ENCODE results near the gene MBD2. TPM values are rescaled to one million over a fixed set of nuclear protein-coding genes. Genes with fewer than 3 reads are reported as not detected.

The MBD2 gene, protein sequence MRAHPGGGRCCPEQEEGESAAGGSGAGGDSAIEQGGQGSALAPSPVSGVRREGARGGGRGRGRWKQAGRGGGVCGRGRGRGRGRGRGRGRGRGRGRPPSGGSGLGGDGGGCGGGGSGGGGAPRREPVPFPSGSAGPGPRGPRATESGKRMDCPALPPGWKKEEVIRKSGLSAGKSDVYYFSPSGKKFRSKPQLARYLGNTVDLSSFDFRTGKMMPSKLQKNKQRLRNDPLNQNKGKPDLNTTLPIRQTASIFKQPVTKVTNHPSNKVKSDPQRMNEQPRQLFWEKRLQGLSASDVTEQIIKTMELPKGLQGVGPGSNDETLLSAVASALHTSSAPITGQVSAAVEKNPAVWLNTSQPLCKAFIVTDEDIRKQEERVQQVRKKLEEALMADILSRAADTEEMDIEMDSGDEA
- total RNA-seq (132 TPM), polyA plus RNA-seq (10 to 100 TPM in 3 of 4 donors, 1 to 10 TPM in 1; 8.4 to 26.8 (median 18.5) TPM)

DNA sequence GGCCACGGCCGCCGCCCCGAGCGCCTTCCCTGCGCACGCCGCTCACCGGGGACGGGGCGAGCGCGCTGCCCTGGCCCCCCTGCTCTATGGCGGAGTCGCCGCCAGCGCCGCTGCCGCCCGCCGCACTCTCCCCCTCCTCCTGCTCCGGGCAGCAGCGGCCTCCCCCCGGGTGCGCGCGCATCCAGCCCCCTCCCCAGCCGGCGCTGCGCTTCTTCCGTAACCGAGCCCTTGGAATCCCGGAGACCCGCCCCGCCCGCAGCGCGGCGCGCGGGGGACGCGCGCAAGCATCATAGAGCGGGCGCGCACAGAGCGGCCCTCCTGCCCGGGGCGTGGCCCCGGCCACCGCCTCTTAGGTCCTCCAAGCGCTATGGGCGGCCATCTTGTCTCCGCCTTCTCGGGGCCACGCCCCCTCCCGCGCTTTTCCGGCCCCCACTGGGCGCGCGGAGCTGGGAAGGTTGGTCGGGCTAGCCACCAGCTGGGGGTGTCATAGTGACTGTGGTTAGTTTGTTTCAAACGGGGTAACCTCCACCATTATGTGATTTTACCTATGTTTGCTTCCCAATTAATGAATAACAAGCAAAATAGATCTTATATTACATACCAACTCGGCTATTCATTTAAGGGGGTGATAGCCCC lies at the start of gene MBD2:
Gene MBD2, minus strand, starts transcription at position 291 of the 636 bp plus-strand sequence. Its CDS starts 110 bp downstream, at position 181.
- Histone ChIP-seq H3K4me1 (ENCODE audit: control insufficient read depth, insufficient read depth, low read length, poor library complexity, severe bottlenecking) (peaks cover 42% of the 10 kb centered on the region), H3K4me3 (ENCODE audit: low read depth, low read length) (peak within 1 kb of the TSS; percentile 80), H3K27ac (ENCODE audit: insufficient read depth, low read length, poor library complexity, severe bottlenecking) (peak within 1 kb of the TSS; percentile 86), H3K27me3 (ENCODE audit: control insufficient read depth, insufficient read depth, low read length) (no peaks in the 10 kb centered on the region), H3K36me3 (ENCODE audit: control insufficient read depth, insufficient read depth, low read length) (no peaks in the 10 kb centered on the region), H3K9me3 (ENCODE audit: control insufficient read depth in 2 of 2, low read length in 2 of 2) (no peaks in the 10 kb centered on the region)
- ATAC-seq (ENCODE audit: low read depth in 2 of 2): peak; percentile 92 to 95
- Mint-ChIP-seq H3K4me3 (peak within 1 kb of the TSS; percentile 89 to 99 (median 94)), H3K27ac (peak within 1 kb of the TSS; percentile 88 to 96 (median 96)), H3K36me3 (peaks cover 5% of the 10 kb centered on the region), H3K4me1 (peaks cover 19 to 48% (median 38%) of the 10 kb centered on the region in 4 donors), H3K27me3 (peaks cover 4% of the 10 kb centered on the region), H3K9me3 (no peaks in the 10 kb centered on the region)
- peak; percentile 91 to 96 (median 92) for DNase-seq

DNA sequence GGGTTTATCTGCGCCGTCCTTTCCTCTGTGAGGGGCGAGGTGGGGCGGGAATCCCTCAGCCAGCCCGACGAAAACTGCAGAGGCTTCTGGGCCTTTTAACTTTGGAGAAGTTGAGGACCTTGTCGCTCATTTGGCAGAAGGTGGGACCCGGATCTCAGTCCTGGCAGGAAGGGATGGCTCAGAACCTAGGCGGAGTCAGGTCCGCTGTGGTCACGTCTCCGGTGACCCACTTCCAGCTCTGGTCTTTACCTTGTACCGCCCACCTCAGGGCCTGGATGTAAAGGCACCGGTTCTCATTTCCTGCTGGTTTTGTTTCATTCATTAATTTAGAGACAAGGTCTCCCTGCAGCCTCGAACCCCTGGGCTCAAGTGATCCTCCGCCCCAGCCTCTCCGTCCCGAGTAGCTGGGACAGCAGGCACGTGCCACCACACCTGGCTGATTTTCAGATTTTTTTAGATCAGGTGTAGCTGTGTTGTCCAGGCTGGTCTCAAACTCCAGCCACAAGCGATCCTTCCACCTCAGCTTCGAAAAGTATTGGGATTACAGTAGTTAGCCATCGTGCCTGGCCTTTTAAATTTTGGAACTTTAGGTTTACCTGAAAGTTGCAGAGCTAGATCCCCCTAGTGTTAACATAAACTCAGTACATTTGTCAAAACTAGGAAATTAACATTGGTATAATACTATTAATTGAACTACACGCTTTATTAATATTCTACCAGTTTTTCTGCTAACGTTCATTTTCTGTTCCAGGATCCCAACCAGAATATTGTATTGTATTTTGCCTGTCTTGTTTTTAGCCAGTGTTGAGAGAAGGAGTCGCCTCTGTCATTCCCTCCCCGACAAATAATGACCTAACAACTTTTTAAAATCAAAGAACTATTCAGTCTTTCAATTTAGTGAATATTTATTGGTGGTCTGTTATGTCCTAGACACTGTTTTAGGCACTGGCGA lies 45.7 kb upstream of the MBD2 start:
- Mint-ChIP-seq H3K9me3 (no peaks in the 10 kb centered on the region), H3K27ac (peak overlapping the region; percentile 89 to 98 (median 90)), H3K27me3 (peaks cover 5% of the 10 kb centered on the region), H3K36me3 (peaks cover 6% of the 10 kb centered on the region), H3K4me3 (peak overlapping the region; percentile 90 to 96 (median 92)), H3K4me1 (peaks cover 20 to 32% (median 23%) of the 10 kb centered on the region in 4 donors)
- Histone ChIP-seq H3K27ac (ENCODE audit: insufficient read depth, low read length, poor library complexity, severe bottlenecking) (peak overlapping the region; percentile 89), H3K36me3 (ENCODE audit: control insufficient read depth, insufficient read depth, low read length) (peaks cover 3% of the 10 kb centered on the region), H3K9me3 (ENCODE audit: control insufficient read depth in 2 of 2, low read length in 2 of 2) (no peaks in the 10 kb centered on the region), H3K27me3 (ENCODE audit: control insufficient read depth, insufficient read depth, low read length) (no peaks in the 10 kb centered on the region), H3K4me3 (ENCODE audit: low read depth, low read length) (peak overlapping the region; percentile 83), H3K4me1 (ENCODE audit: control insufficient read depth, insufficient read depth, low read length, poor library complexity, severe bottlenecking) (peaks cover 19% of the 10 kb centered on the region)
- DNase-seq: peak; percentile 40 to 78 (median 49)
- peak; percentile 10 to 32 for ATAC-seq (ENCODE audit: low read depth in 2 of 2)

DNA sequence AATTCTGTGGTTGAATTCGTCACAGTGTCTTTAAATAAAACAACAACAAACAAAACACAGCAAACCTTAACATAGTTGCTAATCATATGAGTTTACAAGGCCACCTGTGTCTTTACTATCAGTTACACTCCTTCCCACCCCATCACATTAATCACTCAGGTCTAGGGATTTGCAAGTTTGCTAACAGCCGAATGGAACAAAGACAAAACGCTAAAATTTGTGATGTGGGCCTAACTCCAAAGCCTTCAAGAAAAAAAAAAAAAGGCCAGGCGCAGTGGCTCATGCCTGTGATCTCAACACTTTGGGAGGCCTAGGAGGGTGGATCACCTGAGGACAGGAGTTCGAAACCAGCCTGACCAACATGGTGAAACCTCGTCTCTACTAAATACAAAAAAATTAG lies 44.3 kb upstream of the MBD2 start:
- H3K9me3 Mint-ChIP-seq: no peaks in the 10 kb centered on the region
- DNase-seq (peak in 1 of 3 donors; percentile 24), ATAC-seq (ENCODE audit: low read depth in 2 of 2) (no peak)
- peaks cover 21 to 41% (median 32%) of the 10 kb centered on the region in 4 donors for H3K4me1 Mint-ChIP-seq
- peak overlapping the region; percentile 98 to 99 (median 98) for H3K27ac Mint-ChIP-seq
- no peaks in the 10 kb centered on the region for H3K27me3 ChIP-seq (ENCODE audit: control insufficient read depth, insufficient read depth, low read length)
- H3K9me3 ChIP-seq (ENCODE audit: control insufficient read depth in 2 of 2, low read length in 2 of 2): no peaks in the 10 kb centered on the region
- H3K27ac ChIP-seq (ENCODE audit: insufficient read depth, low read length, poor library complexity, severe bottlenecking): peak overlapping the region; percentile 89
- peak overlapping the region; percentile 90 to 96 (median 92) for H3K4me3 Mint-ChIP-seq
- peak overlapping the region; percentile 66 for H3K4me3 ChIP-seq (ENCODE audit: low read depth, low read length)
- H3K36me3 Mint-ChIP-seq: no peaks in the 10 kb centered on the region
- H3K4me1 ChIP-seq (ENCODE audit: control insufficient read depth, insufficient read depth, low read length, poor library complexity, severe bottlenecking): peaks cover 31% of the 10 kb centered on the region
- peaks cover 5% of the 10 kb centered on the region for H3K27me3 Mint-ChIP-seq
- H3K36me3 ChIP-seq (ENCODE audit: control insufficient read depth, insufficient read depth, low read length): no peaks in the 10 kb centered on the region

DNA sequence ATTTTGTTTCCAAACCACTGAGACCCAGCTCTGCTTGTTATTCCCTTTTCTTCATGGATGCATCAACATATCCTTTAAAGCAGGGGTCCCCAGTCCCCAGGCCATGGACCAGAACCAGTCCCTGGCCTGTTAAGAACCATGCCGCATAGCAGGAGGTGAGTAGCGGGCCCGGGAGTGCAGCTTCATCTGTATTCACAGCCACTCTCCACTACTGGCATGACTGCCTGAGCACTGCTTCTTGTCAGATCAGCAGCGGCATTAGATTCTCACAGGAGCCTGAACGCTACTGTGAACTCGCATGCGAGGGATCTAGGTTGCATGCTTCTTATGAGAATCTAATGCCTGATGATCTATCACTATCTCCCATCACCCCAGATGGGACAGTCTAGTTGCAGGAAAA lies 43.2 kb upstream of the MBD2 start:
- no peak overlapping the region for H3K4me3 Mint-ChIP-seq

DNA sequence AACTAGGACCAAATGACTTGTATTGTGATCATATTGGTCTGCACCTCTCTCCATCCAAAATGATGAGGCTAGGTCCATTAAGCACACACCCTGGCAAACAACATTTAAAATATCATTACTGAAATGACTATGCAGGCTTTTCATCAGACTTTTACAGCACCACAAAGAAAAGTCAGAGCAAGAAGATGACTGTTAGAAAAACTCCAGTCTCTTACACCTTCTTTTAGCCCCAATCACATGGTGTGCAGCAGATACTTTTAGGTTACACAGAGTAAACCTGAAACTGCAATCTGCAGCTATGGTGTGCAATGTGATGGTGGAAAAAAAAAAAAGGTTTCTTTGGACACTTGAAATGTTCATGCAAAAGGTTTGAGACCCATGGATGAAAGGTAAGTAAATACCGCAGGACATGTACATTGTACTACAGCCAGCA lies 39.5 kb upstream of the MBD2 start:
- Mint-ChIP-seq H3K4me1 (peaks cover 23 to 51% (median 35%) of the 10 kb centered on the region in 4 donors), H3K9me3 (no peaks in the 10 kb centered on the region), H3K4me3 (peak overlapping the region; percentile 29 to 78 (median 74)), H3K27me3 (no peaks in the 10 kb centered on the region), H3K27ac (peak overlapping the region; percentile 10 to 87 (median 48)), H3K36me3 (no peaks in the 10 kb centered on the region)
- ATAC-seq (ENCODE audit: low read depth in 2 of 2) (peak; percentile 55 to 58), DNase-seq (peak in 2 of 3 donors; percentile 24 to 71)
- Histone ChIP-seq H3K4me3 (ENCODE audit: low read depth, low read length) (peak overlapping the region; percentile 73), H3K36me3 (ENCODE audit: control insufficient read depth, insufficient read depth, low read length) (no peaks in the 10 kb centered on the region), H3K9me3 (ENCODE audit: control insufficient read depth in 2 of 2, low read length in 2 of 2) (no peaks in the 10 kb centered on the region), H3K4me1 (ENCODE audit: control insufficient read depth, insufficient read depth, low read length, poor library complexity, severe bottlenecking) (peaks cover 27% of the 10 kb centered on the region), H3K27ac (ENCODE audit: insufficient read depth, low read length, poor library complexity, severe bottlenecking) (peak overlapping the region; percentile 59), H3K27me3 (ENCODE audit: control insufficient read depth, insufficient read depth, low read length) (no peaks in the 10 kb centered on the region)

More for the DNA sequence above, 43.2 kb upstream of the MBD2 start:
- Histone ChIP-seq H3K9me3 (ENCODE audit: control insufficient read depth in 2 of 2, low read length in 2 of 2) (no peaks in the 10 kb centered on the region), H3K27ac (ENCODE audit: insufficient read depth, low read length, poor library complexity, severe bottlenecking) (peak overlapping the region; percentile 89), H3K4me1 (ENCODE audit: control insufficient read depth, insufficient read depth, low read length, poor library complexity, severe bottlenecking) (peaks cover 31% of the 10 kb centered on the region), H3K36me3 (ENCODE audit: control insufficient read depth, insufficient read depth, low read length) (no peaks in the 10 kb centered on the region), H3K4me3 (ENCODE audit: low read depth, low read length) (no peak overlapping the region), H3K27me3 (ENCODE audit: control insufficient read depth, insufficient read depth, low read length) (no peaks in the 10 kb centered on the region)
- H3K9me3 Mint-ChIP-seq: no peaks in the 10 kb centered on the region
- ATAC-seq (ENCODE audit: low read depth in 2 of 2) (no peak), DNase-seq (no peak)
- no peaks in the 10 kb centered on the region for H3K36me3 Mint-ChIP-seq
- H3K27ac Mint-ChIP-seq: peak overlapping the region in 2 of 3 donors; percentile 48 to 50
- peaks cover 5% of the 10 kb centered on the region for H3K27me3 Mint-ChIP-seq
- peaks cover 25 to 49% (median 37%) of the 10 kb centered on the region in 4 donors for H3K4me1 Mint-ChIP-seq

DNA sequence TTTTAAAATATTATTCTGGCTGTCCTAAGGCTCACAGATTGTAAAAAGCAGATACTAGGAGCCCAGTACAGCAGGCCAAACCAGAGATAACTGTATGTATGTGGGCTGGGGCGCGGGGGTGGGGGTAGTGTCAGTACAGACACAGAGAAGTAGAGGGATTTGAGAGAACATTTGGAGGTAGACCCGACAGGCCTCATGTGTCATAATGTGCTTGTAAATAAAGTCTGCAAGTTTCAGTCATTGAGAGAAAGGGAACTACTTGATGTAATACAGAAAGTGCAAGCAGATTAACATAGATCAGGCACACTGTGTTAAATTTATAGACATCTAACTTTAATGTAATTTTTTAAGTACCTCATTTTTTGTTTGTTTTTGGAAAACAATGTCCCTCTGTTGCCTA lies 37.4 kb upstream of the MBD2 start:
- ATAC-seq (ENCODE audit: low read depth in 2 of 2): peak; percentile 28 to 30
- no peaks in the 10 kb centered on the region for H3K27me3 ChIP-seq (ENCODE audit: control insufficient read depth, insufficient read depth, low read length)
- no peaks in the 10 kb centered on the region for H3K27me3 Mint-ChIP-seq
- peaks cover 17 to 42% (median 31%) of the 10 kb centered on the region in 4 donors for H3K4me1 Mint-ChIP-seq
- peaks cover 26% of the 10 kb centered on the region for H3K4me1 ChIP-seq (ENCODE audit: control insufficient read depth, insufficient read depth, low read length, poor library complexity, severe bottlenecking)
- H3K4me3 Mint-ChIP-seq: peak overlapping the region in 3 of 4 donors; percentile 4 to 40 (median 4)
- H3K36me3 ChIP-seq (ENCODE audit: control insufficient read depth, insufficient read depth, low read length): no peaks in the 10 kb centered on the region
- no peaks in the 10 kb centered on the region for H3K36me3 Mint-ChIP-seq
- H3K9me3 Mint-ChIP-seq: no peaks in the 10 kb centered on the region
- peak overlapping the region; percentile 21 for H3K4me3 ChIP-seq (ENCODE audit: low read depth, low read length)
- peak in 1 of 3 donors; percentile 65 for DNase-seq
- no peak overlapping the region for H3K27ac ChIP-seq (ENCODE audit: insufficient read depth, low read length, poor library complexity, severe bottlenecking)
- no peaks in the 10 kb centered on the region for H3K9me3 ChIP-seq (ENCODE audit: control insufficient read depth in 2 of 2, low read length in 2 of 2)
- H3K27ac Mint-ChIP-seq: peak overlapping the region in 2 of 3 donors; percentile 48 to 51
